GM12873 (cell line): Measurements from ENCODE around the gene DCC.

Experiments
- CTCF ChIP-seq: IDR thresholded peaks from 2 replicates; pipeline ENCODE4 v1.5.1; 2012; ENCODE audit warnings: low read depth, mild to moderate bottlenecking, moderate library complexity, low read length, control low read depth; ENCODE audit not compliant: insufficient read depth; ENCODE audit errors: missing control alignments

Gene DCC

GRCh38 chr18:53422896-53423295 is 1082.9 kb downstream of the DCC start:
- TF ChIP-seq CTCF: no peak

- no peak for TF ChIP-seq CTCF
Measured at GRCh38 chr18:53426666-53427184, 1086.7 kb downstream of the DCC start.

DNA sequence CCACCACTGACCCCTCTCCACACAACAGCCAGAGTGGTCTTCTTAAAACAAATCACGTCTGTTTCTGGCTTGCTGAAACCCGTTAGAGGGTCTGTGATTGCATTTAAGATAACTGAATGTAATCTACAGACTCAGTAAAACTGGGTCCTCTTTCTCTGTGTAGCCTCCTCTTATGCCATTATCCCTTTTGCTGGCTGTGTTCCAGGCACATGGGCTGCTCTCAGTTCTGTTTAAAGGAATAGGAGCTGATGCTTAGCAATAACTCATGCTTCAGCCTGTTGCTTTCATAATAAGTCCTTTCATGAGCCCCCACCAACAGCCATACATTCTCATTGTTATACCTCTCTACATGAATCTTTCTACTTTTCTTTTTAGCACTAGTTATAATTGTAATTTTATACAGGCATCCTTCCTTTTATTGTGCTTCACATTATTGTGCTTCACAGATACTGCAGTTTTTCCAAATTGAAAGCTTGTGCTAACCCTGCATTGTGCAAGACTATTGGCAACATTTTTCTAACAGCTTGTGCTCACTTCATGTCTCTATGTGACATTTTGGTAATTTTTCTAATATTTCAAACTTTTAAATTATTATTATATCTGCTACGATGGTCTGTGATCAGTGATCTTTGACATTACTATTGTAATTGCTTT is 1101.9 kb downstream of the DCC start:
- no peak for TF ChIP-seq CTCF

DNA sequence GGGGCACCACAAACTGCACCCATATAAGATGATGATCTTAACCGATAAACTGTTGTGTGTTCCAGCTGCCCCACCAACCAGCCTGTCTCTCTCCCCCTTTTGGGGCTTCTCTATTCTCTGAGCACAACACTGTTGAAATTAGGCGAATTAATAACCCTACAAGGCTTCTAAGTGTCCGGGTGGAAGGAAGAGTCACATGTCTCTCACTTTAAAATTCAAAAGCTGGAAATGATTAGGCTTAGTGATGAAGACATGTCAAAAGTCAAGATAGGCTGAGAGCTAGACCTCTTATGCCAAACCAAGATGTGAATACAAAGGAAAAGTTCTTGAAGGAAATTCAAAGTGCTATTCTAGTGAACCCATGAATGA is 1102.4 kb downstream of the DCC start:
- no peak for TF ChIP-seq CTCF

DNA sequence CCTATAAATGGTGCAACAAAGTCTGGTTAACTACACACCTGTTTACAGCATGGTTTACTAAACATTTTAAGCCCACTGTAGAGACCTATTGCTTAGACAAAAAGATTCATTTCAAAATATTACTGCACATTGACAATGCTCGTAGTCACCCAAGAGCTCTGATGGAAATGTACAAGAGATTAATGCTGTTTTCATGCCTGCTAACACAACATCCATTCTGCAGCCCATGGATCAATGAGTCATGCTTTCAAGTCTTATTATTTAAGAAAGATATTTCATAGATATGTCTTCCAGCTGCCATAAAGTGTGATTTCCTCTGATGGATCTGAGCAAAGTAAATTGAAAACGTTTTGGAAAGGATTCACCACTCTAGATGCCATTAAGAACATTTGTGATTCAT is 1103.3 kb downstream of the DCC start:
- no peak for TF ChIP-seq CTCF

DNA sequence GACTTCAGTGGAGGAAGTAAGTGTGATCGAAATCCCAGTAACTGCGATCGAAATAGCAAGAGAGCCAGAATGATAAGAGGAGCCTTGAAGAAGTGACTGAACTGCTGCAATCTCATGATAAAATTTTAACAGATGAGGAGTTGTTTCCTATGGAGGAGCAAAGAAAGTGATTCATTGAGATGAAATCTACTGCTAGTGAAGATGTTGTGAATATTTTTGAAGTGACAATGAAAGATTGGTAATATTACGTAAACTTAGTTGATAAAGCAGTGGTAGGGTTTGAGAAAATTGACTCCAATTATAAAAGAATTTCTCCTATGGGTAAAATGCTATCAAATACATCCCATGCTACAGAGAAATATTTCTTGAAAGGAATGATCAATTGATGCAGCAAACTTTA is 1103.8 kb downstream of the DCC start:
- no peak for TF ChIP-seq CTCF

DNA sequence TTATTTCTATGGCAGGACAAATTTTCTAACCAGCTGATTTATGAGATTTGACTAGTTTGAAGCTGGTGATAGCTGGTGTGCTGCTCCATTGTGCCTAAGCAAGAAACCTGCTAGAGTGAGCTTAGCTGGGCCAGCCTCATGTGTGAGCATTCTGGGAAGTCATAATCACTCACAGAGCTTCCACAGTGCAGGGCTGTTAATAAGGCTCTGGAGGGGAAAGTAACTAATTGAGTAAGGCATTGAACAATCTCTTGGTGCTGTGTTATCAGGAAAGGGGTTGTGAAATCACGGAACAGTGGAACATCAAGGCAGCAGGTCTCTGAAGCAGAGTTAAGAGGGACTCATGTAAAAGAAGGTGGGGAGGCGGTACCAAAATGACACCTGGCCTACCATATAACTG is 1111.9 kb downstream of the DCC start:
- TF ChIP-seq CTCF: no peak
